SIG-M5 treated with dmso at 0.1 percent for 504 hours (cell line): ENCODE results near the gene PALLD.

Experiments used
- DNase-seq: peaks from one replicate; lab custom pipeline; 2025; ENCODE audit not compliant: unreplicated experiment; lab: John Stamatoyannopoulos, UW

PALLD gene

GRCh38 chr4:168587411-168588125, 90.7 kb downstream of the PALLD start:
- DNase-seq = no peak

- DNase-seq = no peak
Measured at GRCh38 chr4:168588916-168589531, 92.2 kb downstream of the PALLD start.

GRCh38 chr4:168592676-168593075, 95.8 kb downstream of the PALLD start:
- no peak for DNase-seq

GRCh38 chr4:168593399-168593798, 96.5 kb downstream of the PALLD start:
- DNase-seq = no peak

GRCh38 chr4:168594121-168594520, 97.3 kb downstream of the PALLD start:
- no peak for DNase-seq

- DNase-seq = no peak
Measured at GRCh38 chr4:168598191-168598590, 101.3 kb downstream of the PALLD start.

- no peak for DNase-seq
Measured at GRCh38 chr4:168600796-168601583, 104.1 kb downstream of the PALLD start.

GRCh38 chr4:168601899-168602298, 105.0 kb downstream of the PALLD start:
- DNase-seq = no peak

GRCh38 chr4:168604496-168605373, 107.9 kb downstream of the PALLD start:
- no peak for DNase-seq

GRCh38 chr4:168605411-168605810, 108.6 kb downstream of the PALLD start:
- DNase-seq = no peak

GRCh38 chr4:168607215-168607614, 110.4 kb downstream of the PALLD start:
- DNase-seq = no peak

- no peak for DNase-seq
Measured at GRCh38 chr4:168608771-168609170, 111.9 kb downstream of the PALLD start.

GRCh38 chr4:168609369-168609768, 112.5 kb downstream of the PALLD start:
- no peak for DNase-seq

- DNase-seq = no peak
Measured at GRCh38 chr4:168610911-168611530, 114.2 kb downstream of the PALLD start.

- no peak for DNase-seq
Measured at GRCh38 chr4:168612450-168613135, 115.7 kb downstream of the PALLD start.

- no peak for DNase-seq
Measured at GRCh38 chr4:168613869-168614268, 117.0 kb downstream of the PALLD start.

- DNase-seq = no peak
Measured at GRCh38 chr4:168614281-168615057, 117.6 kb downstream of the PALLD start.

- DNase-seq = no peak
Measured at GRCh38 chr4:168615294-168616065, 118.6 kb downstream of the PALLD start.
